ENCODE measurements around the gene MUSK. TPM values are rescaled to one million over a fixed set of nuclear protein-coding genes. Genes with fewer than 3 reads are reported as not detected.

Gene MUSK
- total RNA-seq, 4 donors from 2014 or later = 4.4 to 28.1 (median 10.3) TPM

- Histone ChIP-seq H3K4me3 (no peak overlapping the region), H3K27ac (no peak overlapping the region), H3K9me3 (no peaks in the 10 kb centered on the region), H3K27me3 (no peaks in the 10 kb centered on the region), H3K4me1 (no peaks in the 10 kb centered on the region), H3K36me3 (no peaks in the 10 kb centered on the region)
- TF ChIP-seq POLR2A (IDR thresholded peaks at IDR 0.05) = no peak
- no peak for TF ChIP-seq CTCF (IDR thresholded peaks at IDR 0.05)
- no peak for DNase-seq
Measured at GRCh38 chr9:110648696-110649095, 19.9 kb upstream of the MUSK start.

GRCh38 chr9:110650261-110650660 lies 18.3 kb upstream of the MUSK start:
- DNase-seq = peak in 1 of 3 donors; percentile 49
- no peak overlapping the region for H3K4me3 ChIP-seq
- H3K9me3 ChIP-seq = no peaks in the 10 kb centered on the region
- H3K27me3 ChIP-seq = no peaks in the 10 kb centered on the region
- no peaks in the 10 kb centered on the region for H3K4me1 ChIP-seq
- TF ChIP-seq CTCF (IDR thresholded peaks at IDR 0.05) (no peak), POLR2A (IDR thresholded peaks at IDR 0.05) (no peak)
- no peaks in the 10 kb centered on the region for H3K36me3 ChIP-seq
- H3K27ac ChIP-seq = peak overlapping the region in 3 of 4 donors; percentile 14 to 32 (median 20)

GRCh38 chr9:110650991-110651411 lies 17.6 kb upstream of the MUSK start:
- DNase-seq = no peak
- Histone ChIP-seq H3K4me1 (no peaks in the 10 kb centered on the region), H3K27ac (peak overlapping the region in 2 of 4 donors; percentile 29 to 32), H3K4me3 (no peak overlapping the region), H3K27me3 (no peaks in the 10 kb centered on the region), H3K9me3 (no peaks in the 10 kb centered on the region), H3K36me3 (no peaks in the 10 kb centered on the region)
- TF ChIP-seq POLR2A (IDR thresholded peaks at IDR 0.05) = no peak
- TF ChIP-seq CTCF (IDR thresholded peaks at IDR 0.05) = no peak

- Histone ChIP-seq H3K36me3 (no peaks in the 10 kb centered on the region), H3K4me3 (no peak overlapping the region), H3K27ac (peak overlapping the region in 3 of 4 donors; percentile 11 to 31 (median 19)), H3K9me3 (no peaks in the 10 kb centered on the region), H3K27me3 (no peaks in the 10 kb centered on the region), H3K4me1 (no peaks in the 10 kb centered on the region)
- TF ChIP-seq CTCF (IDR thresholded peaks at IDR 0.05) (no peak), POLR2A (IDR thresholded peaks at IDR 0.05) (no peak)
- no peak for DNase-seq
Measured at GRCh38 chr9:110655754-110656641, 12.6 kb upstream of the MUSK start.

- Histone ChIP-seq H3K4me3 (no peak overlapping the region), H3K9me3 (no peaks in the 10 kb centered on the region), H3K27me3 (no peaks in the 10 kb centered on the region), H3K27ac (peak overlapping the region in 1 of 4 donors; percentile 5), H3K36me3 (no peaks in the 10 kb centered on the region), H3K4me1 (no peaks in the 10 kb centered on the region)
- no peak for DNase-seq
- no peak for TF ChIP-seq POLR2A (IDR thresholded peaks at IDR 0.05)
- no peak for TF ChIP-seq CTCF (IDR thresholded peaks at IDR 0.05)
Measured at GRCh38 chr9:110659891-110660541, 8.6 kb upstream of the MUSK start.
